GM20431 (cell line): ENCODE data around the gene SMIM45.
"Not testable (repeated sequence)": the region's sequence is repeated elsewhere in the genome, so short reads cannot be mapped to it uniquely, and the experiment has no call there.

Experiments used
- in situ Hi-C: fragments of 300-500 bp; cut with MseI, MboI; formaldehyde crosslinking; loops from one replicate; pipeline ENCODE4 v1.15.0; 2020; ENCODE audit warnings: low sequenced_read_pairs; ENCODE audit not compliant: unreplicated experiment

SMIM45 gene

DNA sequence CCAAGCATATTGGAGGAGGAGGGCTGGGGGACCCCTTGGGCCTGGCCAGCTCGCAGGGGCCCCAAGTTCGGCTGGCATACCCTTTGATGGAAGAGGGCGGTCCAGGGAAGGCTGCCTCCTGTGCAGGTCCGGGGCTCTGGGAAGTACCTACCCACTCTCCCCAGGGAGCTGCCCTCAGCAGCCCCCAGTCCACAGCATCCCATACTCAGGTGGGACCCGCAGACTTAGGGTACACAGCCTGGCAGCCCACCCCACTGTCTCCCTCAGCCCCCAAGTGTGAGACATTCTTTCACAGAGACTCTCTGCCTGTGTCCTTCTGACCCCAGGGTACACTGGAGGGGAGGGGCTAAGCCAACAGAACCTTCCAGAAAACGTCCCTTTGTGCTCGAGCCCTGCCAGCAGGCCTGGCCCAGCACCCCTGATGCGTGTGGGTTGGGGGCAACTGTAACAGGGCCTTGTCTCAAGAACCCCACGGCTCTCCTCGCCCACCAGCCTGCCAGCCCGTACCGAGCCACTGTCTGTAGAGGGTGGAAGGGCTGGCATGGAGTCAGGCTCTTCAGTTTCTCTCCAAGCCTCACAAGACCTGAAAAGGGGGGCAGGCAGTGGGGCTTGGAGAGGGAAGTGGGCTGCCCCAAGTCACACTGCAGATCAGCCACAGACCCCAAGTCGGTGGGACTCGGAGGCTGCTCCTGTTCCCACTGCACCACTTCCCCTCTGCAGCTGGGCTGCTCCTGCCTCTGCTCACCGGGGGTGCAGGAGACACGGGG, 18.4 kb upstream of the SMIM45 start:
- in situ Hi-C loops, result no loop called here

- in situ Hi-C loops, result no loop called here
These were observed 17.5 kb upstream of the SMIM45 start for GRCh38 chr22:41934284-41935014.

- in situ Hi-C loops, result no loop called here
These were observed 17.0 kb upstream of the SMIM45 start for GRCh38 chr22:41935015-41935351.

DNA sequence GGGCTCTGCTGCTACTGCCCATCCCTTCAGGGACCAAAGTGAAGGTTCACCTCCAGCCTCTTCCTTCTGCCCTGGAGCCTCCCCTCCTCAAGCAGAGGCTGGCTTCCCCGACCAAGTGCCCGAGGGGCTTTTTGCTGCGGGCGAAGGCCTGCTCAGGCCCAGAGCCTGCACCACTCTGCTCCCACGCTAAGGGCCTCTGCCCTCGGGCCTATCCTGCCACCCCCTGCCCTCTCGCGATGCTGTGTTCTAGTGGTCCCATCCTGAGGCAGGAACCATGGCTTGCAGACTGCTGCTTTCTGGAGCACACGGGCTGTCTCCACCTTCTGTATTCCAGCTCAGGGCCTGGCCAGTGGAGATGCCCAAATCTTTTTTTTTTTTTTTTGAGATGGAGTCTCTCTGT, 16.4 kb upstream of the SMIM45 start:
- in situ Hi-C loops, result no loop called here

DNA sequence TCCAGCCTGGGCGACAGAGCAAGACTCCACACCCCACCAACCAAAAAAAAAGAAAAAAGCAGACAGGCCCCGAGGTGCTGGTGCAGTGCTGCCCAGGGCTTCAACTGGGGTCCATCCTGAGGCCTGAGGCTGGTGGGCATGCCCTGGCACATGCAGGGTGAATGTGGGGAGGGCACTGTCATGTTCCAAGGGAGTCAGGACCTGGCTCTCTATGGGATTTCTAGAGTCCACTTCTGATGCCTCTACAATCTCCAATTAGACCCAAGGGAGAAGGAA, 15.1 kb upstream of the SMIM45 start:
- in situ Hi-C loops, result no loop called here

DNA sequence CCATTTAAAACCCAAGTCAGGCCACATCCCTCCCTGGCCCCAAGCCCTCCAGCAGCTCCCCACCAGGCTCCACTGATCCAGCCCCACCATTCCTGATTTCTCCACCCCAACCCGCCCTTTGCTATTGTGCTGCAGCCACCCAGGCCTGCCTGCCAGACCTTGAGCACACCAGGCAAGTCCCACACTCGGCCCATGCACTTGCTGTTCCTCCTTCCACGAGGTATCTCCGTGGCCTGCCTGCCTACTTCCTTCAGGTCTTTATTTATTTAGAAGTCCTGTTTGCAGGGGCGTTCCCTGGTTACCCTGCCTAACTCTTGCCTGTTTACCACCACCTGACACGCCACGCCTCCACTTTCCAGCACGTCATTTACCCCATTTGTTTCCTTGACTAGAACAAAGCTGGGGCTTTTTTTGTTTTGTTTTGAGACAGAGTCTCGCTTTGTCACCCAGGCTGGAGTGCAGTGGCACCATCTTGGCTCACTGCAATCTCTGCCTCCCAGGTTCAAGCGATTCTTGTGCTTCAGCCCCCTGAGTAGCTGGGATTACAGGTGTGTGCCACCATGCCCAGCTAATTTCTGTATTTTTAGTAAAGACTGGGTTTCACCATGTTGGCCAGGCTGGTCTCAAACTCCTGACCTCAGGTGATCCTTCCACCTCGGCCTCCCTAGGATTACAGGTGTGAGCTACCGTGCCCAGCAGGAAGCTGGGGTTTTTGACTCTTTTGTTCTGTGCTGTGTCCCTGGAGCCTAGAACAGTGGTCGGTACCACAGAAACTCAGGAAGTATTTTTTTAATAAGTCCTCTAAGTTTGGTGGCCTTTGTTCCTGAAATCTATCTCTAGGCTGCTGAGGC, 11.7 kb upstream of the SMIM45 start:
- in situ Hi-C loops, result no loop called here

DNA sequence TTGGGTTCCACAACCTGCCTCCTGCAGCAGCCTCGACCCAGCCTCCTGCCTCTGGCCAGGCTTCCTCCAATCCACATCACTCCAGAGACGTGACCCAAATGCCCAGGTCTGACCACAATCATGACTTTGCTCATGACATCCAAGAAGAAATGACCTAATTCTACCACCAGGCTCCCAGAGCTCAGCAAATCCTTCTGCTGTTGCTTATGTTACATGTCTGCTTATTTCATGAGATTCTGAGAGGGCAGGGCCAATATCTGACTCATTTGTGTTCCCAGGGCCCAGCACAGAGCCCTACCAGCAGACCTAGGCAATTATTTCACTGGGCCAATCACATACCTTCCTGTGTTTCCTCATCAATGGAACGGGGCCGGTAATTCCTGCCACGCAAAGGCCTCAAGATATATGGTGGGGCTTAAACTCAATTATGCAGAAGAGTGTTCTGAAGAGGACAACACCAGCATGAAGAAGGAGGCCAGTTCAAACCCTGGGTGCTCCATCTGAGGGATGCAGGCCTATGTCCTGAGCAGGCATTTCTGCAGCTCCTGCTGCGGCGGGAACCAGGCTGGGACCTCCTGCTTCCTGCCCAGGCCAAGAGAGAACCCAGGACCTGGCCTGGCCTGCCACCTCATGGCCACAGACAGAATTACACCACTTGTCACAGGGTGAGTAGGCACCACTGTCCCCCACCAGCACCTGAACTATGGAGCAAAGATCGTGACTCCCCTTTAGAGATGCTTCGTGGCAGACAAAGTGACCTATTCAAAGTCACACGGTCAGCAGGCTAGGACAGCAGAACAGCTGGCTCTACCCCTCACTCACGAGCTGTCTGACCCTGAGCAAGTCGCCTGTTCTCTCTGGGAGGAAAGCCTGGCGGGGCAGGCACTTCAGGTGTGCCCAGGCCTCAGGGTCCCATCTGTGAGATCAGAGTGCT, 10.9 kb upstream of the SMIM45 start:
- in situ Hi-C loops, result no loop called here

- in situ Hi-C loops, result no loop called here
These were observed 8.2 kb upstream of the SMIM45 start for GRCh38 chr22:41943661-41944209.

GRCh38 chr22:41946629-41947423, 5.1 kb upstream of the SMIM45 start, which contains the start of gene CENPM:
CENPM (minus strand) TSS chr22:41947152; CDS start chr22:41947076, 76 bp downstream.
- in situ Hi-C loops, result no loop called here

GRCh38 chr22:41947424-41948080, 4.4 kb upstream of the SMIM45 start:
- in situ Hi-C loops, result no loop called here

DNA sequence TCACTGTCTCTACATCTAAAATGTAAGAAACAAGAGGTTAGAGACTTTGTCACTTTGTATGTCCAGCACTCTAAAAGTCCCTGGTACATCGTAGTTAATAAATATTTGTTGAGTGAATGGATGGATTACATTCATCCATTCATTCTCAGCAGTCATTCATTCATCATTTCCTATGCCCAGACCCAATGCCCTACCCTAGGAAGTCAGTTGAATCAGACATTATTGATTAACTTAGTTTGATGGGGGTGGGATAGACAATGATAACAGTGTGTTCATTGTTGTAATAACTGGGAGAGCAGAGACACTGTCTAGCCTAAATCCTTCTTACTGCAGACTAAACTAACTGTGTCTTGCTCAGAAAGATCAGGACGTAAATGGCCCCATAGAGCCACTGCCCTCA, 3.8 kb upstream of the SMIM45 start:
- in situ Hi-C loops, result no loop called here

DNA sequence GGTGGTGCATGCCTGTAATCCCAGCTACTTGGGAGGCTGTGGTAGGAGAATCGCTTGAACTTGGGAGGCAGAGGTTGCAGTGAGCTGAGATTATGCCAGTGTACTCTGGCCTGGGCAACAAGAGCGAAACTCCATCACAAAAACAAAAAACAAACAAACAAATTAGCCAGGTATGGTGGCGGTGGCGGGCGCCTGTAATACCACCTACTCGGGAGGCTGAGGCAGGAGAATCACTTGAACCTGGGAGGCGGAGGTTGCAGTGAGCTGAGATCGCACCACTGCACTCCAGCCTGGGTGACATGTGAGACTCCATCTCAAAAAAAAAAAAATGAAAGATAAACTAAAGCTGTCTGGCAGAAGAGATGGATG, 3.0 kb upstream of the SMIM45 start:
- in situ Hi-C loops, result not testable (repeated sequence)

- in situ Hi-C loops, result no loop called here
These were observed 2.5 kb upstream of the SMIM45 start for GRCh38 chr22:41949297-41949965.

GRCh38 chr22:41952713-41953112, 763 bp downstream of the SMIM45 start:
- in situ Hi-C loops, result loop anchor here (25.0 kb wide), 1 partner anchor 485 kb away; the partner anchor contains the start of gene NFAM1

GRCh38 chr22:41957941-41958556, 6.1 kb downstream of the SMIM45 start:
- in situ Hi-C loops, result loop anchor here (25.0 kb wide), 1 partner anchor 479 kb away; the partner anchor contains the start of gene NFAM1

DNA sequence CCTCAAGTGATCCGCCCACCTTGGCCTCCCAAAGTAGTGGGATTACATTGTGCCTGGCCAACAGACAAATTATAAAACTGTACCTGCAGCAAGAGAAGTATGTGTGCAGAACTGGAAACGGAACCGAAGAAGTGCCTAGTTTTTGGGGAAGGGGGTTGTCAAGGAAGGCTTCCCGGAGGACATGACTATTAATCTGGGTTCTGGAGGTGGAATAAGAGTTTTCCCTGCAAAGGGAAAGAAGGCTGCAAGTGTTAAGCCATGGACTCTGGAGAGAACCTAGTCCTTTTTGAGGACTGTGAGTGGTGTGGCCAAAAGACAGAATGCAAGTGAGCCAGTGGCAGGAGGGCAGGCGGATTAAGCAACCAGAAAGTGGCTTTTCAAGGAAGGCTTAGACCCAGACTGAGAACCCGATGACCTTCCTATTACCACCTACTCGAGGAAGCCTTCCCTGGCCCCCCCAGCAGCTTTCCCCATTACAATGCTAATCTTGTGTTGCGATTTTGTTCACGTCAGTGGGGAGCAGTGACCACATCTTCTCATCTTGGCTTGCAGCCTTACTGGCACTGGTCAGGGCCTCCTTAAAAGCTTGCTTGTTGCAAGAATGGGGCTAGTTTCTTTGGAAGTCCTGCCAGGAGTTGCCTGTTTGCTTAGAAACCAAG, 11.6 kb downstream of the SMIM45 start:
- in situ Hi-C loops, result loop anchor here (25.0 kb wide), 1 partner anchor 474 kb away; the partner anchor contains the start of gene NFAM1

- in situ Hi-C loops, result loop anchor here (25.0 kb wide), 1 partner anchor 473 kb away; the partner anchor contains the start of gene NFAM1
These were observed 12.2 kb downstream of the SMIM45 start for GRCh38 chr22:41964112-41964491.
